Adrenal gland (tissue), 12 donors: ENCODE measurements around the gene ELMO2. TPM values are rescaled to one million over a fixed set of nuclear protein-coding genes. Genes with fewer than 3 reads are reported as not detected.
A peak's percentile ranks its signal among the peaks of the same experiment; 100 is the strongest.

Source experiments
- DNase-seq, 7 donors: peaks; one replicate each; pipeline ENCODE4 v3.0.0-alpha.2; 2019 to 2020
- H3K27ac ChIP-seq, 5 donors: fragments of 200-600 bp; sonication (generic) in 4 of 5; 1 replicate in 3 of 5; 2 replicates in 2 of 5; pipeline versions ENCODE4 v1.5.1 to v1.8.0; 2016 to 2020; ENCODE audit warnings: mild to moderate bottlenecking in 1 of 5
- H3K27me3 ChIP-seq: fragments of 200-600 bp; 2 replicates; pipeline ENCODE4 v1.8.0; 2021
- H3K36me3 ChIP-seq, 2 donors: fragments of 200-600 bp; replicated peaks in 1 of 2; 1 replicate in 1 of 2; 2 replicates in 1 of 2; pipeline versions ENCODE4 v1.5.1 to v1.8.0; 2018 to 2022
- H3K4me1 ChIP-seq, 2 donors: fragments of 200-600 bp; replicated peaks in 1 of 2; 1 replicate in 1 of 2; 2 replicates in 1 of 2; pipeline versions ENCODE4 v1.5.1 to v1.8.0; 2018 to 2021
- H3K4me3 ChIP-seq, 4 donors: fragments of 200-600 bp; sonication (generic) in 3 of 4; one replicate each; pipeline ENCODE4 v1.5.1; 2016 to 2018
- H3K9me3 ChIP-seq, 3 donors: fragments of 200-600 bp; sonication (generic) in 1 of 3; replicated peaks in 1 of 3; 1 replicate in 2 of 3; 2 replicates in 1 of 3; pipeline versions ENCODE4 v1.5.1 to v1.8.0; 2016 to 2021
- CTCF ChIP-seq, 6 experiments: fragments of 450-650 bp in 4 of 6; fragments of 200-600 bp in 2 of 6; sonication (generic) in 1 of 6; IDR thresholded peaks; 1 replicate in 5 of 6; 2 replicates in 1 of 6; pipeline versions ENCODE4 v1.5.1 to v1.8.0; 2016 to 2021; ENCODE audit warnings: antibody characterized with exemption in 6 of 6, mild to moderate bottlenecking in 2 of 6, moderate library complexity in 1 of 6
- POLR2A ChIP-seq, 2 donors: fragments of 450-650 bp; IDR thresholded peaks; one replicate each; pipeline ENCODE4 v1.6.1; 2017; ENCODE audit warnings: antibody characterized with exemption in 2 of 2, mild to moderate bottlenecking in 2 of 2, moderate library complexity in 1 of 2
- WGBS, 4 donors: extraction: QIAGEN DNeasy Blood & Tissue Kit in 2 of 4; methylation state at CpG; one replicate each; pipeline versions ENCODE4 v1.1.5 to v1.1.7; 2013 to 2017; 5-methylcytosine and 5-hydroxymethylcytosine counted together
- intact Hi-C, 2 donors: fragments of 100-400 bp; cut with DNase I; formaldehyde crosslinking; loops; one replicate each; pipeline versions ENCODE4 v1.14.1 to v1.15.0; 2022 to 2023
- polyA plus RNA-seq, 3 donors: library from polyadenylated mRNA; stranded (reverse); fragments of 200-250 nt in 2 of 3; fragments of 350-450 nt in 1 of 3; fragmentation: Illumina TruSeq in 1 of 3; extraction: RNeasy Lipid Tissue Mini Kit (QIAGEN cat#74804) in 1 of 3; gene quantifications; one replicate each; pipeline ENCODE4 v1.2.3, GENCODE V29; 2013 to 2014
- total RNA-seq, 9 donors: library from RNA; depleted of rRNA in 4 of 9; stranded (reverse); fragments of >200 nt in 4 of 9; fragments of 120-200 nt in 1 of 9; fragmentation: NEBNext Ultra II Directional in 1 of 9; extraction: Animal tissue kit (Norgen Biotek cat#: 25700) in 1 of 9; gene quantifications; one replicate each; pipeline versions ENCODE4 v1.1.0 to v1.2.4, GENCODE V29; 2013 to 2023
- donor health status: healthy with polysubstance abuse.
- donor health status: Bipolar disorder and iron deficiency.
- donor health status: DM: yes; HTN: yes; CAD: no.
- donor health status: DM: no; HTN: no; CAD: no.
- donor health status: DM: no; HTN: no; CAD: no.
- donor health status: DM: yes; HTN: yes; CAD: no.

The ELMO2 gene
- total and polyA plus RNA-seq, 12 donors = 36.2 to 69.0 (median 51.7) TPM

DNA sequence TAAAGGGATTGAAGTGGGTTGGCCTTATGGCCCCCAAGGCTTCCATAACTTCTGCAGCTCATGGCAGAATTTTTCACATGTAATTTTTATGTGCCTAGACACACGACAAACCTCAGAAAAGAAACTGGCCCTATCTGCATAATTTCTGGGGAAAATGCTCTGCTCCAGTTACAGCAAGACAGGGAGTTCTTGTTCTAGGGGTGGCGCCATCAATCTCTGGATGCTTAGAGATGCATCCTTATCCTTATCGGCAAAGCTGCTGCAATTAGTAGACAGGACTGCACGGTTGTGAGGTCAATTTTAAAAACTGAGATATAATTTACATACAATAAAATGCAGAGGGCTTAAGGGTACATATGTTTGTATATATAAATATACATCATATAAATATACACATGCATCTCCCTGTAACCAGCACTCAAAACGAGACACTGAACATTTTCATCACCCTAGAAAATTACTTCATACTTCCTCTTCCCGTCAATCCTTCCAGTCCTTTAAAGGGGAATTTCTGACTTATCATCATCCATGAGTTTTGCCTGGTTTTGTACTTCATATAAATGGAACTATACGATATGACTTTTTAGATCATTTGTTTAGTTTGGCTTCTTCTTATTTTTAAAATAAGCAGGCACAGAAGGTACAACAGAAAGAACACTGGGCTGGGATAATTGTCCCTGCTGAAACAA, 10.2 kb downstream of the ELMO2 start:
- no peak for TF ChIP-seq POLR2A (IDR thresholded peaks at IDR 0.05)
- no peak for TF ChIP-seq CTCF (IDR thresholded peaks at IDR 0.05)
- no peak for DNase-seq
- intact Hi-C loops = no loop called here
- H3K36me3 ChIP-seq = peaks cover 0 to 36% of the 10 kb centered on the region in 2 donors
- H3K27me3 ChIP-seq = no peaks in the 10 kb centered on the region
- peak overlapping the region in 1 of 5 donors; percentile 14 for H3K27ac ChIP-seq
- H3K4me1 ChIP-seq = peaks cover 38 to 60% of the 10 kb centered on the region in 2 donors
- no peaks in the 10 kb centered on the region for H3K9me3 ChIP-seq
- no peak overlapping the region for H3K4me3 ChIP-seq
- 54 to 63% (median 57%) methylated on average over 7 of the region's 7 CpGs for WGBS, 4 donors

GRCh38 chr20:46394872-46395760, 11.3 kb downstream of the ELMO2 start:
- WGBS, 4 donors = 49 to 56% (median 52%) methylated on average over 11 of the region's 11 CpGs
- no peaks in the 10 kb centered on the region for H3K27me3 ChIP-seq
- intact Hi-C loops = no loop called here

GRCh38 chr20:46393967-46394366, 12.4 kb downstream of the ELMO2 start:
- Histone ChIP-seq H3K9me3 (no peaks in the 10 kb centered on the region), H3K36me3 (peaks cover 0 to 54% of the 10 kb centered on the region in 2 donors), H3K4me1 (peaks cover 20 to 37% of the 10 kb centered on the region in 2 donors), H3K4me3 (no peak overlapping the region), H3K27me3 (no peaks in the 10 kb centered on the region), H3K27ac (peak overlapping the region in 1 of 5 donors; percentile 6)
- TF ChIP-seq POLR2A (IDR thresholded peaks at IDR 0.05) (no peak), CTCF (IDR thresholded peaks at IDR 0.05) (no peak)
- intact Hi-C loops = no loop called here
- WGBS, 4 donors = 60 to 75% (median 69%) methylated on average over 6 of the region's 6 CpGs
- peak in 1 of 7 donors; percentile 24 for DNase-seq

More at GRCh38 chr20:46394872-46395760, 11.3 kb downstream of the ELMO2 start:
- Histone ChIP-seq H3K27ac (peak overlapping the region in 3 of 5 donors; percentile 14 to 40 (median 24)), H3K4me3 (no peak overlapping the region), H3K4me1 (peaks cover 27 to 49% of the 10 kb centered on the region in 2 donors), H3K36me3 (peaks cover 0 to 47% of the 10 kb centered on the region in 2 donors), H3K9me3 (no peaks in the 10 kb centered on the region)
- TF ChIP-seq CTCF (IDR thresholded peaks at IDR 0.05) (no peak), POLR2A (IDR thresholded peaks at IDR 0.05) (no peak)
- no peak for DNase-seq

- peaks cover 0 to 1% of the 10 kb centered on the region in 2 donors for H3K4me1 ChIP-seq
- 49 to 72% (median 54%) methylated on average over 5 to 10 of the region's 10 CpGs for WGBS, 4 donors
- peak overlapping the region in 3 of 5 donors; percentile 11 to 76 (median 46) for H3K27ac ChIP-seq
- no peak overlapping the region for H3K4me3 ChIP-seq
- TF ChIP-seq POLR2A (IDR thresholded peaks at IDR 0.05) (no peak), CTCF (IDR thresholded peaks at IDR 0.05) (no peak)
- no peaks in the 10 kb centered on the region for H3K9me3 ChIP-seq
- H3K36me3 ChIP-seq = peaks cover 0 to 93% of the 10 kb centered on the region in 2 donors
- H3K27me3 ChIP-seq = no peaks in the 10 kb centered on the region
- intact Hi-C loops = no loop called here
- peak; percentile 75 to 95 (median 91) for DNase-seq
These were observed 17.5 kb downstream of the ELMO2 start for GRCh38 chr20:46388937-46389336.
